Vagina (tissue), 2 donors: Measurements from ENCODE around the gene CKMT2.

Experiments used
- CTCF ChIP-seq, 3 experiments: fragments of 450-650 bp in 2 of 3; fragments of 200-600 bp in 1 of 3; sonication (generic) in 1 of 3; IDR thresholded peaks; one replicate each; pipeline ENCODE4 v1.5.1; 2017 to 2019; ENCODE audit warnings: antibody characterized with exemption in 3 of 3, mild to moderate bottlenecking in 2 of 3, moderate library complexity in 2 of 3
- POLR2A ChIP-seq, 2 donors: fragments of 450-650 bp; IDR thresholded peaks; one replicate each; pipeline ENCODE4 v1.6.1; 2017; ENCODE audit warnings: antibody characterized with exemption in 2 of 2, mild to moderate bottlenecking in 2 of 2, moderate library complexity in 2 of 2
- POLR2AphosphoS5 ChIP-seq, 2 donors: sonication (generic); formaldehyde crosslinking; IDR thresholded peaks; one replicate each; pipeline ENCODE4 v1.9.0; 2017; ENCODE audit warnings: antibody characterized with exemption in 2 of 2, mild to moderate bottlenecking in 2 of 2, low read depth in 1 of 2; ENCODE audit not compliant: insufficient read depth in 1 of 2

GRCh38 chr5:81251922-81252321 is 18.8 kb downstream of the CKMT2 start:
- no peak for TF ChIP-seq CTCF (IDR thresholded peaks at IDR 0.05)
- no peak for TF ChIP-seq POLR2A (IDR thresholded peaks at IDR 0.05)
- no peak for TF ChIP-seq POLR2AphosphoS5 (IDR thresholded peaks at IDR 0.05; ENCODE audit: insufficient read depth in 1 of 2, low read depth in 1 of 2)
